ENCODE results near the gene ACY1.
A peak's percentile ranks its signal among the peaks of the same experiment; 100 is the strongest.

Gene ACY1

DNA sequence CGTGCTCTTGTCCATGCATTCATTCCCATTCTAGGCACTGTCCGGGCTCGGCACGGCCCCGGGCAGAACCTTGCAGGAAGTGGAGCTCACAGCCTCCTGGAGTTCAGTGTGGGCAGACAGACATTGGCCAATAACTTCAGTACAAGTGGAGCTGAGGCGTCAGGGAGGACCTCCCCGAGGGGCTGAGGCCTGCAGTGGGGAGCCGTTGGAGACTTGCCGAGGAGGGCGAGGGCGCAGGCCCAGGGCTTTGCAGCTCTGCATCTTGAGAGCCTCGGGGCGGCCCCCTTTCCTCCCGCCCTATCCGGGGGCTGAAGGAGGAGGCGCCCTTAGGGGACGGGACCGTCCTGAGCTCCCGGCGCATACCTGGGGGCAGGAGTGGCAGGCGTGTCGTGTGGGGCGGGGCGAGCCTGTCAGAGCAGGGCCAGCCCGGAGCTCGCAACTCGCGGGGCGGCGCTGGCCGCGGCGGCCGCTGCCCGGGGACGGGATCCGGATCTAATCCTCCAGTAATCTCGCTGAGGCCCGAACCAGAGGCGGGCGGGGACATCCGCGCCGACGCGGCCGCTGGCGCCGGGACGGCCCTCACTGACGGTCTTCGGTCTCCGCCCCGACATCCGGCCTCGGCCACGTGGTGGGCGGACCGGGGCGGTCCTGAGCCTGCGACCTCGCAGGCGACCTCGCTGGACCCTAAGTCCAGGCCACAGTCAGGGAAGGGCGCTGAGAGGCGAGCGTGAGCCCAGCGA lies at the start of gene ACY1:
Gene ACY1 (plus strand): TSS at position 698 of the 740 bp plus-strand sequence. CDS start 530 bp downstream, outside the sequence.
- DNase-seq (ENCODE audit: low read depth in 2 of 2): peak; percentile 74 to 75

GRCh38 chr3:51934139-51934850 lies 49.0 kb upstream of the ACY1 start:
- DNase-seq (ENCODE audit: low read depth in 2 of 2): no peak

DNA sequence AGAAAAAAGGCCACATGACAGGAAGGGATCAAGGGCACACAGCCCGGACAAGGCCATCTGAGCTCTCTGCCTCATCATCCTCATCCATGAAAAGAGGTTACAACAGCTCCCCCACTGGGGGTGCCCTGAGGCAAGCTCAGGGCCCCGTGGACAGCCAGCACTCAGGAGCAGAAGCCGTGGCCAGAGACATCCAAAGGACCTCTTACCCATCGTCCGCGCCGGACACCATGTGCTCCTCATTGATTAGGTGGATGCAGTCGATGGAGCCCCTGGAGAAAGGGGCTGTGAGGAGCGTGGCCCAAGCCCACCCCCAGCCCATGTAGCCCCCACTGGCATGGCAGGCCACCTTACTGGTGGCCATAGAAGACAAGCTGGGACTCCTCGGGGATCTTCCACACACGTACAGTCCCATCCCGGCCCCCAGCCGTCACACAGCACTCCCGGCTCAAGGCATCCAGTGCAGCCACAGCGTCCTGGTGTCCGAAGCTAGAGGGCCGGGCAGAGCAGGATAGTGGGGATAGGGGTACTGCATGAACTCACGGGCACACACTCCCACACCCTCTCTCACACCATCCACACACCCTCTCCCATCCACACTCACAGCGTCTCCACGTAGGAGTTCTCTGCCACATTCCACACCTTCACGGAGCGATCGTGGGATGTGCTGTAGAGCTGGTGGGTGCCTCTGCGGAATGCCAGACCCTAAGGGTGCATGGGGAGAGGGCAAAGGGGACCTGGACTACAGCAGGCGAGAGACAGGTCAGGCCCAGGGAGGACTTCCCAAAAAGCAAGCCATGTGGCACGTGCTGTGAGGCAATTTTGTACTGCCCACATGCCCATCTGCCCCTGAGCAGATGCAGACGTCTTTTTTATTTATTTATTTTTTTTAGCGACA lies 48.1 kb upstream of the ACY1 start:
- no peak for DNase-seq (ENCODE audit: low read depth in 2 of 2)

- DNase-seq (ENCODE audit: low read depth in 2 of 2): no peak
Observed at GRCh38 chr3:51935886-51936755, 47.2 kb upstream of the ACY1 start.

DNA sequence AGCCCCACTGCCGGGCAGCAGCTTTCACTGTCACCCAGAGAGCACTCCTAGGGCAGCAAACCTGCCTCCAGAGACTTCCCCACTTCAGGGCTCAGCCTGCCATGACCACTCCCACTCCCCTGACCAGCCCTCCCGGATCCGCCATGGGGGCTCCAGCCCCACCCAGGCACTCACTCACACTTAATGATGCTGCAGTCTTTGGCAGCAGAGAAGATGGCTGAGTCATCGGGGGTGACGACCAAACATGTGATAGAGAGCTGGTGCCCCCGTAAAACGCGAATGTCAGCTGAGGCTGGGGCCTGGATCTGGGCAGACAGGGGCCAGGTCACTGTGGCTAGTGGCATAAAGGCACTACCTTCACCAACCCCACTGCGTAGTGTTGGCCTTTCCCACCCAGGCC lies 46.3 kb upstream of the ACY1 start:
- no peak for DNase-seq (ENCODE audit: low read depth in 2 of 2)

DNA sequence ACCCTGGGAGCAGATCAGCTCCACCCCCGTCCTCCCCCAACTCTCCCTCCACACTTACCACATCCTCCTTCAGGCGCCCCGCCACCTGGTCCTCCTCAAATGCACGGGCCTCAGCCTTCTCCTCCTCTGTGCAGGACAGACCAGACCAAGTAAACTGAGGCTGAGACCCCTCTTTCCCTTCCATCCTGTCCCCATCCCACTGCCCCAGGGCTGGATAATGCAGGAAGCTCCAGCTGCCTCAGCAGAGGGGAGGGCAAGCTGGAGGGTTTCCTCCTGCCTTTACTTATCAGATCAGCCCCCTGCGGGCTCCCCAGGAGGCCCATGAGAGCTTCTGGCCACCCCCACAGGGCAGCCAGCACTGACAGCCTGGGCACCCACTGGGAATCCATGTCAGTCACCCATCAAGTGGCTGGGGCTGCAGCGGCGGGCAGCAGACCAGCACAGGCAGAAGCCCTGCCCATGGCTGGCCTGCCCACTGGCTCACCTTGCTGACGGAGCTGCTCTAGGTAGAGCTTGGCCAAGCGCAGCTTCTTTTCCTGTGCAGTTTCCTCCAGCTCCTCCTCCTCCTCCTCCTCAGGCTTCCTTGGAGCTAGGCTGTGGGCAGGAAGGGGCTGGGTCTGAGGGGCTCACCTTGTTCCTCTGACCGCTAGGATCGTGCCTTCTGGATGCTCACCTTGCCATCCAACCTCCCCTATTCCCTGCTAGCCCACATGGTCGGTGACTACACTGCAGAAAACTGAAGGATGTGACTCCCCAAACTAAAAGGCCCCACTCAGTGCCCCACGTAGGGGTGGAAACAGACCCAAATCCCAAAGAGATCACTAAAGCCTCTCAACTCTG lies 45.5 kb upstream of the ACY1 start:
- DNase-seq (ENCODE audit: low read depth in 2 of 2): no peak

GRCh38 chr3:51938780-51939425 lies 44.4 kb upstream of the ACY1 start:
- no peak for DNase-seq (ENCODE audit: low read depth in 2 of 2)

DNA sequence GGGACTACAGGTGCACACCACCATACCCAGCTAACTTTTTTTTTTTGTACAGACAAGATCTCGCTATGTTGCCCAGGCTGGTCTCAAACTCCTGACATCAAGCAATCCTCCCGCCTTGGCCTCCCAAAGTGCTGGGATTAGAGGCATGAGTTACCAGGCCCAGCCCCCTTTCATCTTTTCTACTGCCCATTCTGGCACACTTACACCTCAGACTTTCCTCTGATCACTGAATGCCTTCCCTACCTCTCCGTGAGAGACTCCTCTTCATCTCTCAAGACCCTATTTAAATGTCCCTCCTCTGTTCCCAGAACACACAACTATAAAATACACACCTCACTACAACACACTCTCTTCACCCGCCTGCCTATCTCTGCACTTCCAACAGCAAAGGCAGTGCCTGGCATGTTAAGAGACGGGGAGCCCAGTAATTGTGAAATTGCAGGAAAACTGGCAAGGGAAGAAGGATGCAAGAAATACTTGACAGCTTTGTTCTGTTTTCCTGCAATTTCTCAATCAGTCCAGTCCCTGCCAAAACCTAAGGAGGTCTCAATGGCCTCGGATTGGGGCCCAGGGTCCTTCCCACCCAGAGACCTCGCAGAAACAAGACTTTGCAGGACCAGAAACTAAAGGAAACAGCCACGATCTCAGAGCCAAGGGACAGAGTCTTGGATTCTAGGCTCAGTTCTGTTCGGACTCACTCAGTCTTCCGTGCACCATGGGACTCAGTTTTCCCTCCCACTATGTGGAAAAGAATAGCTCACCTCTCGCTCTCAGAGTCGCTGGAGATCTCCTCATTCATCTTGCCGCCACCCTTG lies 42.5 kb upstream of the ACY1 start:
- no peak for DNase-seq (ENCODE audit: low read depth in 2 of 2)

GRCh38 chr3:51941463-51941797 lies 41.9 kb upstream of the ACY1 start:
- no peak for DNase-seq (ENCODE audit: low read depth in 2 of 2)

DNA sequence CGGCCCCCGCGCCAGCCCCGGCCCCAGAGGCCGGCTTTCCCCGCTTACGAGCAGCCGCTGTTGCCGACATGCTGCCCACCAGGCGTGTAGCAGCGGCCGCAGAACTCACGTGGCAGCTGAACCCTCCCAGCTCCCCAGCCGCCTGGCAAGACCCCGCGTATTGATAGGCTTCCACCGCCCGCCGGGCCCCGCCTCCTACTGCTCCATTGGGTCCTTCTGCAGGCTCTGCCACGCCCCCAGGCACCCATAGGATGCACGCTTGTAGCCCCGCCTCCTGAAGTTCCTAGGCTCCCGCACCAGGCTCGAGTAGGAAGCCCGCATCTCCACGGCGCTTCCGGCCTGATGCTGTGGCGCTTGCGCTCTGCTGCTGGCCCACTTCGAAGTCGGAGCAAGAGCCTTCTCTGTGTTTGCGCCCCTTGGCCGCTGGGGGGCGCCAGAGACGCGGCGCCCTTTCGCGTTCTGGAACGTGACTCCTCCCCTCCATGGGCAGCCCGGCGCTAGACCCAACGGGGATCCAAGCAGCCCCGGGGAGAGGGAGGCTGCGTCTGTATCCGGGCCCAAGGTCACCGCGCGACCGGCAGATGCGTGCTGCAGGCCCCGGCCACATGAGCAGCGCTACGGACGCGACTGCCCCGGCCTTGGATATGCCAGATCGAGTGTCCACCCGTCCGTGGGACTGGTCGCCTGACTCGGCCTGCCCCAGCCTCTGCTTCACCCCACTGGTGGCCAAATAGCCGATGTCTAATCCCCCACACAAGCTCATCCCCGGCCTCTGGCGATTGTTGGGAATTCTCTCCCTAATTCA lies 41.3 kb upstream of the ACY1 start, which contains the start of the genes PARP3 and RRP9:
Gene PARP3 (plus strand): TSS at position 566 of the 805 bp plus-strand sequence. CDS start 993 bp downstream, outside the sequence.
Gene RRP9 (minus strand): TSS at position 107 of the 805 bp plus-strand sequence. CDS start 37 bp downstream, at position 70.
- peak; percentile 100 for DNase-seq (ENCODE audit: low read depth in 2 of 2)

DNA sequence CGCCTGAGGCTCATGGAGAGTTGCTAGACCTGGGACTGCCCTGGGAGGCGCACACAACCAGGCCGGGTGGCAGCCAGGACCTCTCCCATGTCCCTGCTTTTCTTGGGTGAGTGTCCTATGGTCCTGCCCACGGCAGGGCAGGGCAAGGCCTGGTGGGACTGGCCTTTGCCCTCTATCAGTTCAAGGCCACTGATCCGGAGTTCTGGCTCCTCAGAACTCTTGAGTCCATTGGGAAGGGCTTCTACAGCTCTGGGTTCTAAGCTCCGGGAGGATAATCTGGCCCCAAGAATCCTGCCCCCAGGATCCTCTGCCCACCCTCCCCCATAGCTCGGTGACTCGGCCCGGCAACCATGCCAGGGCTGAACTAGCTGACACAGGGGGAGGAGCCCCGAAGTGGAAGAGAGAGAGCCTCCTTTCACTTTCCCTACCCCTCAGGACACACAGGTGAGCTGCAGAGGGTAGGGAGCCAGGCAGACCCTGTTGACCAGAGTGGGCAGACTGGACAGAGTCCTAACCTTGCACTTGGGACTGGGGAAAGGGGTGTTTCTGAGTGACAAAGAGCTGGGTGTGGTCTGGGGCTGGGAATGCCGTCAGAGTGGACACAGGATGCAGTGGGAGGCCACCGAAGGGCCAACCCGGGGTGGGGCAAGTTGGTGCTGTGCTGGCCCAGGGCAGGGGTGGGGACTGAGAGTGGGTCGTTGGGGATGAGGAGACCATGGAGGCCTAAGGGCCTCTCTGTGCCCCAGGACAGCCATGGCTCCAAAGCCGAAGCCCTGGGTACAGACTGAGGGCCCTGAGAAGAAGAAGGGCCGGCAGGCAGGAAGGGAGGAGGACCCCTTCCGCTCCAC lies 40.5 kb upstream of the ACY1 start:
- DNase-seq (ENCODE audit: low read depth in 2 of 2): peak; percentile 34 to 39

- no peak for DNase-seq (ENCODE audit: low read depth in 2 of 2)
Observed at GRCh38 chr3:51943451-51944391, 39.6 kb upstream of the ACY1 start.

GRCh38 chr3:51944451-51945021 lies 38.8 kb upstream of the ACY1 start:
- DNase-seq (ENCODE audit: low read depth in 2 of 2): no peak

- no peak for DNase-seq (ENCODE audit: low read depth in 2 of 2)
Observed at GRCh38 chr3:51945031-51945840, 38.1 kb upstream of the ACY1 start.

Data from stimulated activated CD8-positive, alpha-beta memory T cell treated with anti-CD3 and anti-CD28 coated beads, Interleukin-15, amount 100 ng/mL, for 48 hours (primary cell).